ENCODE data around the gene GART.

- TF ChIP-seq, protein P1, sequence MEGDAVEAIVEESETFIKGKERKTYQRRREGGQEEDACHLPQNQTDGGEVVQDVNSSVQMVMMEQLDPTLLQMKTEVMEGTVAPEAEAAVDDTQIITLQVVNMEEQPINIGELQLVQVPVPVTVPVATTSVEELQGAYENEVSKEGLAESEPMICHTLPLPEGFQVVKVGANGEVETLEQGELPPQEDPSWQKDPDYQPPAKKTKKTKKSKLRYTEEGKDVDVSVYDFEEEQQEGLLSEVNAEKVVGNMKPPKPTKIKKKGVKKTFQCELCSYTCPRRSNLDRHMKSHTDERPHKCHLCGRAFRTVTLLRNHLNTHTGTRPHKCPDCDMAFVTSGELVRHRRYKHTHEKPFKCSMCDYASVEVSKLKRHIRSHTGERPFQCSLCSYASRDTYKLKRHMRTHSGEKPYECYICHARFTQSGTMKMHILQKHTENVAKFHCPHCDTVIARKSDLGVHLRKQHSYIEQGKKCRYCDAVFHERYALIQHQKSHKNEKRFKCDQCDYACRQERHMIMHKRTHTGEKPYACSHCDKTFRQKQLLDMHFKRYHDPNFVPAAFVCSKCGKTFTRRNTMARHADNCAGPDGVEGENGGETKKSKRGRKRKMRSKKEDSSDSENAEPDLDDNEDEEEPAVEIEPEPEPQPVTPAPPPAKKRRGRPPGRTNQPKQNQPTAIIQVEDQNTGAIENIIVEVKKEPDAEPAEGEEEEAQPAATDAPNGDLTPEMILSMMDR (IDR thresholded peaks at IDR 0.05 in 2 of 3, conservative IDR thresholded peaks at IDR 0.05 in 1 of 3; ENCODE audit: borderline replicate concordance in 1 of 3, insufficient read depth in 1 of 3, low read depth in 2 of 3, low read length in 2 of 3): no peak
- TF ChIP-seq POLR2A (IDR thresholded peaks at IDR 0.05; ENCODE audit: borderline replicate concordance, extremely low read depth, insufficient read depth, insufficient read length): no peak
- no peak for TF ChIP-seq EZH2phosphoT487 (IDR thresholded peaks at IDR 0.05; ENCODE audit: borderline replicate concordance)
- TF ChIP-seq SRF (IDR thresholded peaks at IDR 0.05; ENCODE audit: low read depth): no peak
- TF ChIP-seq ELF1 (IDR thresholded peaks at IDR 0.05; ENCODE audit: borderline replicate concordance, low read depth): no peak
- TF ChIP-seq CEBPB (IDR thresholded peaks at IDR 0.05; ENCODE audit: low read depth): no peak
- TF ChIP-seq EZH2 (IDR thresholded peaks at IDR 0.05): no peak
- no peak for TF ChIP-seq ZNF274 (IDR thresholded peaks at IDR 0.05; ENCODE audit: low read depth, low read length)
- no peak for TF ChIP-seq SIN3A (IDR thresholded peaks at IDR 0.05; ENCODE audit: low read depth)
- TF ChIP-seq SP1 (IDR thresholded peaks at IDR 0.05; ENCODE audit: low read depth): no peak
- TF ChIP-seq YY1 (IDR thresholded peaks at IDR 0.05; ENCODE audit: extremely low read depth, insufficient replicate concordance, low read depth, low read length): no peak
- no peak for TF ChIP-seq POLR2AphosphoS5 (IDR thresholded peaks at IDR 0.05; ENCODE audit: low read depth, low read length)
- no peak for TF ChIP-seq REST (IDR thresholded peaks at IDR 0.05; ENCODE audit: low read depth)
Measured at GRCh38 chr21:33560965-33561364, 19.0 kb upstream of the GART start.

All from HCT116 (cell line).